K562 (cell line): ENCODE measurements around the gene CLTA. TPM values are rescaled to one million over a fixed set of nuclear protein-coding genes. Genes with fewer than 3 reads are reported as not detected.

Experiments used
- ATAC-seq: fragments of 200-7000 bp; cut with Tn5 transposase; 3 replicates; pipeline ENCODE4 v1.9.1; 2020; ENCODE audit warnings: moderate library complexity
- BruUV-seq: library from RNA; stranded (reverse); fragments of 400-500 nt; replicated peaks from 2 replicates; lab custom pipeline; 2021; lab: Mats Ljungman, UMichigan
- CTCF ChIA-PET: fragments of 300-600 bp; formaldehyde crosslinking; extraction: SDS; loops from one replicate; lab custom pipeline; 2021; ENCODE audit warnings: low intra/inter-chr PET ratio; lab: Yijun Ruan, JAX
- POLR2A ChIA-PET: fragments of 300-600, 350-650 bp; sonication (Branson Sonifier 250); formaldehyde crosslinking; extraction: SDS; loops from one replicate; lab custom pipeline; 2021; ENCODE audit warnings: antibody characterized with exemption, inconsistent platforms; lab: Yijun Ruan, JAX
- DNase-seq, 4 experiments: peaks; one replicate each; pipeline versions ENCODE4 v3.0.0 to v3.0.0-alpha.2; 2011 to 2018; ENCODE audit warnings: low spot score in 3 of 4, mixed read lengths in 3 of 4; ENCODE audit errors: extremely low read depth in 1 of 4
- FAIRE-seq: peaks from 2 replicates; lab custom pipeline; 2011; peaks lifted over from hg19 to GRCh38; lab: Jason Lieb, UNC
- H2AFZ ChIP-seq: 2 replicates; pipeline ENCODE4 v1.6.0; 2011; ENCODE audit warnings: low read depth, low read length, control low read depth, inconsistent platforms
- H3K27ac ChIP-seq: fragments of 200-600 bp; 3 replicates; pipeline ENCODE4 v1.8.0; 2011; ENCODE audit warnings: low read depth, mild to moderate bottlenecking, control low read depth, inconsistent platforms, low read length, moderate library complexity, mixed read lengths; ENCODE audit errors: extremely low read depth
- H3K27me3 ChIP-seq, 2 experiments: fragments of 300-600 bp in 1 of 2; 2 replicates in 1 of 2; 3 replicates in 1 of 2; pipeline versions ENCODE4 v1.6.0 to v1.8.0; 2011; ENCODE audit warnings: inconsistent platforms in 2 of 2, low read length in 2 of 2, mild to moderate bottlenecking in 1 of 2, mixed read lengths in 1 of 2, moderate library complexity in 1 of 2; ENCODE audit not compliant: control insufficient read depth in 2 of 2, insufficient read depth in 2 of 2
- H3K36me3 ChIP-seq: fragments of 300-600 bp; 3 replicates; pipeline ENCODE4 v1.8.0; 2011; ENCODE audit warnings: mild to moderate bottlenecking, low read length, inconsistent platforms; ENCODE audit not compliant: control insufficient read depth, insufficient read depth
- H3K4me1 ChIP-seq, 2 experiments: fragments of 200-600 bp in 1 of 2; replicated peaks in 1 of 2; 2 replicates in 1 of 2; 3 replicates in 1 of 2; pipeline versions ENCODE4 v1.5.1 to v1.8.0; 2011; ENCODE audit warnings: inconsistent platforms in 2 of 2, low read length in 2 of 2, mild to moderate bottlenecking in 1 of 2, mixed read lengths in 1 of 2, moderate library complexity in 1 of 2; ENCODE audit not compliant: control insufficient read depth in 2 of 2, insufficient read depth in 2 of 2
- H3K4me2 ChIP-seq: 2 replicates; pipeline ENCODE4 v1.6.1; 2011; ENCODE audit warnings: low read length, control low read depth, inconsistent platforms, mixed read lengths; ENCODE audit not compliant: insufficient read depth
- H3K4me3 ChIP-seq: fragments of 200-600 bp; sonication (generic), shearing (Covaris generic); 2 replicates; pipeline ENCODE4 v1.5.1; 2016; ENCODE audit warnings: control low read depth, inconsistent platforms
- H3K79me2 ChIP-seq: fragments of 200-600 bp; 3 replicates; pipeline ENCODE4 v1.8.0; 2011; ENCODE audit warnings: low read length, inconsistent platforms; ENCODE audit not compliant: control insufficient read depth, insufficient read depth
- H3K9ac ChIP-seq, 2 experiments: 2 replicates each; pipeline versions ENCODE4 v1.6.0 to v1.6.1; 2011; ENCODE audit warnings: low read depth in 2 of 2, low read length in 2 of 2, control low read depth in 1 of 2, inconsistent platforms in 1 of 2, mild to moderate bottlenecking in 1 of 2, mixed read lengths in 1 of 2; ENCODE audit not compliant: insufficient read depth in 1 of 2
- H3K9me1 ChIP-seq: one replicate; pipeline ENCODE4 v1.6.0; 2011; ENCODE audit warnings: inconsistent platforms, mild to moderate bottlenecking, low read length, moderate library complexity; ENCODE audit not compliant: control insufficient read depth, insufficient read depth
- H3K9me3 ChIP-seq: replicated peaks from 2 replicates; pipeline ENCODE4 v1.5.1; 2011; ENCODE audit warnings: low read depth, low read length, inconsistent platforms; ENCODE audit not compliant: control insufficient read depth, insufficient read depth
- H4K20me1 ChIP-seq: replicated peaks from 2 replicates; pipeline ENCODE4 v1.6.1; 2011; ENCODE audit warnings: low read length, inconsistent platforms, mixed read lengths; ENCODE audit not compliant: control insufficient read depth, insufficient read depth
- E2F3 ChIP-seq: fragments of 250-450 bp; sonication (Bioruptor Pico); IDR thresholded peaks from 2 replicates; pipeline ENCODE4 v1.4.0; 2020; ENCODE audit warnings: mild to moderate bottlenecking
- NR2C1 ChIP-seq, 2 experiments: fragments of 450-650 bp; IDR thresholded peaks; 2 replicates each; pipeline ENCODE4 v1.6.1; 2017; ENCODE audit warnings: mild to moderate bottlenecking in 2 of 2, antibody characterized with exemption in 1 of 2, inconsistent platforms in 1 of 2, missing compliant biosample characterization in 1 of 2, missing genetic modification characterization in 1 of 2
- SMARCA4 ChIP-seq: fragments of 450-650 bp; IDR thresholded peaks from 2 replicates; pipeline ENCODE4 v1.6.1; 2016
- STAT5A ChIP-seq: IDR thresholded peaks from 2 replicates; pipeline ENCODE4 v1.6.1; 2012; ENCODE audit warnings: low read length, inconsistent platforms, borderline replicate concordance
- WGBS: fragments of 100-300 bp; shearing (Covaris generic); methylation state at CpG from one replicate; pipeline ENCODE4 v1.1.6; 2016; ENCODE audit warnings: low coverage, mixed read lengths; ENCODE audit not compliant: insufficient coverage; ENCODE audit errors: missing lambda C conversion rate; 5-methylcytosine and 5-hydroxymethylcytosine counted together
- in situ Hi-C: fragments of 300-500 bp; cut with MboI; formaldehyde crosslinking; loops from 4 replicates; pipeline ENCODE4 v1.15.0; 2018; ENCODE audit warnings: inconsistent platforms, mixed read lengths
- intact Hi-C: fragments of 100-400 bp; cut with micrococcal nuclease; formaldehyde crosslinking; loops from 2 replicates; pipeline ENCODE4 v1.14.2; 2022
- polyA plus RNA-seq, 8 experiments: library from polyadenylated mRNA; depleted of rRNA in 4 of 8; stranded (reverse) in 5 of 8; unstranded in 3 of 8; fragments of >200 nt; fragmentation: Nextera tagmentation in 2 of 8; fragmentation: Illumina TruSeq in 1 of 8; extraction: Ambion mirVana in 2 of 8; extraction: Trizol in 1 of 8; gene quantifications; 2 replicates each; pipeline versions ENCODE4 v1.2.1 to v1.2.3, GENCODE V29; 2011 to 2014; ENCODE audit warnings: inconsistent platforms in 1 of 8, missing spikeins in 1 of 8
- total RNA-seq, 7 experiments: library from RNA; depleted of rRNA in 6 of 7; stranded (reverse); fragments of >200 nt in 6 of 7; fragmentation: Illumina TruSeq in 2 of 7; extraction: Trizol in 2 of 7; gene quantifications; 2 replicates each; pipeline versions ENCODE4 v1.2.1 to v1.2.3, GENCODE V29; 2011 to 2021; ENCODE audit warnings: low replicate concordance in 1 of 7
- TF ChIP-seq, protein P1 (sequence below): sonication (generic); formaldehyde crosslinking; IDR thresholded peaks from 2 replicates; pipeline ENCODE4 v1.4.0; 2020; ENCODE audit warnings: mild to moderate bottlenecking, missing genetic modification reagents
- TF ChIP-seq, protein P2 (sequence below), 2 experiments: IDR thresholded peaks in 1 of 2; conservative IDR thresholded peaks in 1 of 2; 2 replicates each; pipeline ENCODE4 v1.6.1; 2016; ENCODE audit warnings: low read depth in 2 of 2, mild to moderate bottlenecking in 1 of 2, missing compliant biosample characterization in 1 of 2, missing genetic modification characterization in 1 of 2, moderate library complexity in 1 of 2

Gene CLTA
- total and polyA plus RNA-seq, 9 of the 15 experiments (the other 6 are each of a cell fraction or from before 2014, with no cell fraction given) = 37.8 to 219 (median 144) TPM

DNA sequence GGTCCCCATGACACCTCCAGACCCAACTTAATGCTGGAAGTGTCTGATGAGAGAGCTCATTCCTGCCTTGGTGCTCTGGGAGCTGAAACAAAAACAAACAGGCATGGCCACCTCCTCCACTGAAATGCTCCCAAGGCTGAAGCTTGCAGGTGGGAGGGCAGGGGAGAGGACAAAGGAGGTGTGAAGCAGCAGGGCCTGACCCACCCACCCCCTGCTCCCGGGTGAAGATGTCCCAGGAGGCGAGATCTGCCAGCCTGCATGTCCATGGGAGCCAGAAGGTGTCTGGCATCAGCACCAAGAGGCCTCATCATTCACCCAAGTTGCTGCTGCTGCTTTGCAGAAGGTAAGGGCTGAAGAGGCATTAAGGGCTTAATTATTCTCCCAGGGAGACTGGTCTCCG lies 25.7 kb upstream of the CLTA start:
- WGBS = 18% methylated on average over 3 of the region's 3 CpGs
- H3K27ac ChIP-seq = no peak overlapping the region
- in situ Hi-C loops = loop anchor here (5.0 kb wide), 1 partner anchor 63 kb away; no protein-coding TSS in a partner anchor
- TF ChIP-seq SMARCA4 (no peak), NR2C1 (IDR thresholded peaks at IDR 0.05) (no peak), NR2C1 (tag; IDR thresholded peaks at IDR 0.05) (no peak), STAT5A (no peak), E2F3 (no peak)
- TF ChIP-seq, protein P1, sequence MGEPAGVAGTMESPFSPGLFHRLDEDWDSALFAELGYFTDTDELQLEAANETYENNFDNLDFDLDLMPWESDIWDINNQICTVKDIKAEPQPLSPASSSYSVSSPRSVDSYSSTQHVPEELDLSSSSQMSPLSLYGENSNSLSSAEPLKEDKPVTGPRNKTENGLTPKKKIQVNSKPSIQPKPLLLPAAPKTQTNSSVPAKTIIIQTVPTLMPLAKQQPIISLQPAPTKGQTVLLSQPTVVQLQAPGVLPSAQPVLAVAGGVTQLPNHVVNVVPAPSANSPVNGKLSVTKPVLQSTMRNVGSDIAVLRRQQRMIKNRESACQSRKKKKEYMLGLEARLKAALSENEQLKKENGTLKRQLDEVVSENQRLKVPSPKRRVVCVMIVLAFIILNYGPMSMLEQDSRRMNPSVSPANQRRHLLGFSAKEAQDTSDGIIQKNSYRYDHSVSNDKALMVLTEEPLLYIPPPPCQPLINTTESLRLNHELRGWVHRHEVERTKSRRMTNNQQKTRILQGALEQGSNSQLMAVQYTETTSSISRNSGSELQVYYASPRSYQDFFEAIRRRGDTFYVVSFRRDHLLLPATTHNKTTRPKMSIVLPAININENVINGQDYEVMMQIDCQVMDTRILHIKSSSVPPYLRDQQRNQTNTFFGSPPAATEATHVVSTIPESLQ = no peak
- TF ChIP-seq, protein P2, sequence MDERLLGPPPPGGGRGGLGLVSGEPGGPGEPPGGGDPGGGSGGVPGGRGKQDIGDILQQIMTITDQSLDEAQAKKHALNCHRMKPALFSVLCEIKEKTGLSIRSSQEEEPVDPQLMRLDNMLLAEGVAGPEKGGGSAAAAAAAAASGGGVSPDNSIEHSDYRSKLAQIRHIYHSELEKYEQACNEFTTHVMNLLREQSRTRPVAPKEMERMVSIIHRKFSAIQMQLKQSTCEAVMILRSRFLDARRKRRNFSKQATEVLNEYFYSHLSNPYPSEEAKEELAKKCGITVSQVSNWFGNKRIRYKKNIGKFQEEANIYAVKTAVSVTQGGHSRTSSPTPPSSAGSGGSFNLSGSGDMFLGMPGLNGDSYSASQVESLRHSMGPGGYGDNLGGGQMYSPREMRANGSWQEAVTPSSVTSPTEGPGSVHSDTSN (CRISPR knock-in tag; IDR thresholded peaks at IDR 0.05; ENCODE audit: low read depth) = no peak
- TF ChIP-seq, protein P2 (tag; conservative IDR thresholded peaks at IDR 0.05; ENCODE audit: low read depth) = no peak
- TF ChIP-seq, all 486 proteins: peak for 0
- peaks cover 5 to 22% of the 10 kb centered on the region in 2 experiments; a peak in 4 of 5 replicates for H3K4me1 ChIP-seq
- ChIA-PET CTCF (interaction anchor here (2.5 kb wide), 1 partner anchor 62 kb away, joined by 13 read pairs; no protein-coding TSS in a partner anchor), POLR2A (interaction anchor here (0.6 to 1.3 kb wide), 3 partner anchors 8 to 25 kb away, joined by 4 to 6 read pairs (median 5); partner anchors contain the start of gene CLTA)
- H3K79me2 ChIP-seq = no peaks in the 10 kb centered on the region
- H3K27me3 ChIP-seq = peaks cover 0 to under 1% of the 10 kb centered on the region in 2 experiments; a peak in 2 of 5 replicates
- H3K36me3 ChIP-seq = no peaks in the 10 kb centered on the region
- H3K9me1 ChIP-seq = no peaks in the 10 kb centered on the region
- no peak overlapping the region for H3K4me3 ChIP-seq
- no peak overlapping the region for H3K4me2 ChIP-seq
- ATAC-seq (no peak), DNase-seq (no peak), FAIRE-seq (no peak)
- H4K20me1 ChIP-seq = no peaks in the 10 kb centered on the region
- H2AFZ ChIP-seq = no peak overlapping the region
- BruUV-seq = no TSS peak
- H3K9ac ChIP-seq = no peak overlapping the region
- no peaks in the 10 kb centered on the region for H3K9me3 ChIP-seq
- intact Hi-C loops = loop anchor here (5.0 kb wide), 2 partner anchors 143 to 208 kb away; partner anchors contain the start of gene OR2S2
